Stomach (tissue), 9 donors: ENCODE results near the gene BACH1. TPM values are rescaled to one million over a fixed set of nuclear protein-coding genes. Genes with fewer than 3 reads are reported as not detected.

Source experiments
- DNase-seq, 2 donors: peaks; one replicate each; pipeline versions ENCODE4 v3.0.0 to v3.0.0-alpha.2; 2013 to 2019
- H3K27ac ChIP-seq, 5 donors: fragments of 200-600 bp in 4 of 5; sonication (generic) in 4 of 5; one replicate each; pipeline ENCODE4 v1.5.1; 2013 to 2019; ENCODE audit warnings: mild to moderate bottlenecking in 1 of 5, moderate library complexity in 1 of 5
- H3K27me3 ChIP-seq, 3 donors: fragments of 200-600 bp; sonication (generic); one replicate each; pipeline ENCODE4 v1.5.1; 2017 to 2019; ENCODE audit warnings: mixed run types in 1 of 3
- H3K36me3 ChIP-seq, 4 donors: fragments of 200-600 bp; sonication (generic); 1 replicate in 3 of 4; 2 replicates in 1 of 4; pipeline ENCODE4 v1.5.1; 2016 to 2019
- H3K4me1 ChIP-seq, 4 donors: fragments of 200-600 bp; sonication (generic); one replicate each; pipeline ENCODE4 v1.5.1; 2016 to 2019
- H3K4me3 ChIP-seq, 4 donors: fragments of 200-600 bp; sonication (generic) in 3 of 4; one replicate each; pipeline ENCODE4 v1.5.1; 2016 to 2019; ENCODE audit warnings: mild to moderate bottlenecking in 1 of 4
- H3K9me3 ChIP-seq, 4 donors: fragments of 200-600 bp; sonication (generic); one replicate each; pipeline ENCODE4 v1.5.1; 2016 to 2019
- EP300 ChIP-seq: sonication (generic); formaldehyde crosslinking; IDR thresholded peaks from one replicate; pipeline ENCODE4 v1.6.1; 2017; ENCODE audit warnings: antibody characterized with exemption
- POLR2A ChIP-seq, 4 donors: fragments of 450-650 bp; IDR thresholded peaks; one replicate each; pipeline ENCODE4 v1.6.1; 2016; ENCODE audit warnings: antibody characterized with exemption in 4 of 4, control low read depth in 2 of 4, mild to moderate bottlenecking in 1 of 4, moderate library complexity in 1 of 4
- POLR2AphosphoS5 ChIP-seq, 3 donors: sonication (generic); formaldehyde crosslinking; IDR thresholded peaks; one replicate each; pipeline ENCODE4 v1.6.1; 2016; ENCODE audit warnings: antibody characterized with exemption in 3 of 3
- WGBS, 5 donors: extraction: QIAGEN DNeasy Blood & Tissue Kit in 3 of 5; methylation state at CpG; one replicate each; pipeline versions ENCODE4 v1.1.5 to v1.1.7; 2013 to 2018; 5-methylcytosine and 5-hydroxymethylcytosine counted together
- intact Hi-C: fragments of 100-400 bp; cut with DNase I; formaldehyde crosslinking; loops from one replicate; pipeline ENCODE4 v1.15.1; 2023; ENCODE audit warnings: low total_unique reads
- polyA plus RNA-seq, 3 donors: library from polyadenylated mRNA; stranded (reverse); fragments of 200-250 nt; gene quantifications; one replicate each; pipeline ENCODE4 v1.2.3, GENCODE V29; 2013
- total RNA-seq, 5 donors: library from RNA; depleted of rRNA; stranded (reverse); fragments of >200 nt; gene quantifications; one replicate each; pipeline versions ENCODE4 v1.1.0 to v1.2.3, GENCODE V29; 2014 to 2016
- TF ChIP-seq, protein P1 (sequence below), 7 experiments: fragments of 450-650 bp in 4 of 7; fragments of 200-600 bp in 3 of 7; sonication (generic) in 3 of 7; IDR thresholded peaks; one replicate each; pipeline ENCODE4 v1.5.1; 2016 to 2019; ENCODE audit warnings: antibody characterized with exemption in 7 of 7, control low read depth in 2 of 7, mild to moderate bottlenecking in 1 of 7
- donor health status: healthy with polysubstance abuse.
- donor health status: Bipolar disorder and iron deficiency.
- donor health status: healthy.

BACH1 gene
- total and polyA plus RNA-seq, 8 donors = 4.2 to 107 (median 24.2) TPM

DNA sequence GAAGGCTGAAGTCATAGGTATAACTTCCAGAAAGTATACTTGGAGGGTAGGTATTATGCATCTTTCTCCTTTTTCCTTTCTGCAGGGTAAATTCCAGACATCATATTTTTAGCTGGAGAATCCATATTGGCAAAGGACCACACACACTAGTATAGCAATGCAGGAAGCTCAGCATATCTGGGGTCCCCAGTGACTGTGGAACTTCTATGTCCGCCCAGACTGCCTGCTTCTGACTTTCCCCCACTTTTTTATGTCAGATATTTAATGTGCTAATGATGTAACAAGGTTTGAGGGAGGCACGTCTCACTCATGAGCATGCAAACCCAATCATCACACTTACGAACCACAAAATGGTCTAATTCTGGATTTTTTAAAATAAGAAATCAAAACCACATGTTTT is 90.4 kb downstream of the BACH1 start:
- WGBS, 5 donors = 83 to 94% (median 94%) methylated on average over 3 of the region's 3 CpGs
- Histone ChIP-seq H3K4me1 (no peaks in the 10 kb centered on the region), H3K27me3 (no peaks in the 10 kb centered on the region), H3K27ac (no peak overlapping the region), H3K36me3 (no peaks in the 10 kb centered on the region), H3K4me3 (no peak overlapping the region), H3K9me3 (no peaks in the 10 kb centered on the region)
- no peak for DNase-seq
- TF ChIP-seq, protein P1, sequence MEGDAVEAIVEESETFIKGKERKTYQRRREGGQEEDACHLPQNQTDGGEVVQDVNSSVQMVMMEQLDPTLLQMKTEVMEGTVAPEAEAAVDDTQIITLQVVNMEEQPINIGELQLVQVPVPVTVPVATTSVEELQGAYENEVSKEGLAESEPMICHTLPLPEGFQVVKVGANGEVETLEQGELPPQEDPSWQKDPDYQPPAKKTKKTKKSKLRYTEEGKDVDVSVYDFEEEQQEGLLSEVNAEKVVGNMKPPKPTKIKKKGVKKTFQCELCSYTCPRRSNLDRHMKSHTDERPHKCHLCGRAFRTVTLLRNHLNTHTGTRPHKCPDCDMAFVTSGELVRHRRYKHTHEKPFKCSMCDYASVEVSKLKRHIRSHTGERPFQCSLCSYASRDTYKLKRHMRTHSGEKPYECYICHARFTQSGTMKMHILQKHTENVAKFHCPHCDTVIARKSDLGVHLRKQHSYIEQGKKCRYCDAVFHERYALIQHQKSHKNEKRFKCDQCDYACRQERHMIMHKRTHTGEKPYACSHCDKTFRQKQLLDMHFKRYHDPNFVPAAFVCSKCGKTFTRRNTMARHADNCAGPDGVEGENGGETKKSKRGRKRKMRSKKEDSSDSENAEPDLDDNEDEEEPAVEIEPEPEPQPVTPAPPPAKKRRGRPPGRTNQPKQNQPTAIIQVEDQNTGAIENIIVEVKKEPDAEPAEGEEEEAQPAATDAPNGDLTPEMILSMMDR (IDR thresholded peaks at IDR 0.05) = no peak
- TF ChIP-seq POLR2A (IDR thresholded peaks at IDR 0.05) (no peak), EP300 (no peak), POLR2AphosphoS5 (IDR thresholded peaks at IDR 0.05) (no peak)
- intact Hi-C loops = no loop called here

DNA sequence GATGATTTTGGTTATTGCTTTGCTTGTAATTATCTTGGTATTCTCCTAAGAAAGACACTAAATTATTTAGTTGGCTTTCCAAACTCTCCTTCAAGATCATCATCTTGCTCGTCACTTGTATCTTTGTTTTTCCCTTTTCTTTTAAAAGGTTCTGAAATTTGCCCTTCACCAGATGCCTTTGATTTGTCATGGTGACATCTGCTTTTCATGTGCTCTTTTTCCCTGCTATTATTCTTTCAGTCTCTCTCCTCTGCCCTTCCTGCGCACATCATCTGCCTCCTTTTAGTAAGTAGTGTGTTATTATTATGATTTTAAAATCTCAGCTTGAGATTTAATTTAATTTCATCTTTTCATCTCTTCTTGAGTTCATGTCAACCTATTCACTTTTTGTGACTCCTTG is 92.1 kb downstream of the BACH1 start:
- Histone ChIP-seq H3K27ac (no peak overlapping the region), H3K9me3 (no peaks in the 10 kb centered on the region), H3K27me3 (no peaks in the 10 kb centered on the region), H3K4me3 (no peak overlapping the region), H3K36me3 (no peaks in the 10 kb centered on the region), H3K4me1 (no peaks in the 10 kb centered on the region)
- WGBS, 5 donors = 91 to 98% (median 97%) methylated on average over 2 of the region's 2 CpGs
- TF ChIP-seq POLR2A (IDR thresholded peaks at IDR 0.05) = no peak
- no peak for TF ChIP-seq EP300
- TF ChIP-seq, protein P1 (IDR thresholded peaks at IDR 0.05) = no peak
- no peak for TF ChIP-seq POLR2AphosphoS5 (IDR thresholded peaks at IDR 0.05)
- intact Hi-C loops = no loop called here
- no peak for DNase-seq

DNA sequence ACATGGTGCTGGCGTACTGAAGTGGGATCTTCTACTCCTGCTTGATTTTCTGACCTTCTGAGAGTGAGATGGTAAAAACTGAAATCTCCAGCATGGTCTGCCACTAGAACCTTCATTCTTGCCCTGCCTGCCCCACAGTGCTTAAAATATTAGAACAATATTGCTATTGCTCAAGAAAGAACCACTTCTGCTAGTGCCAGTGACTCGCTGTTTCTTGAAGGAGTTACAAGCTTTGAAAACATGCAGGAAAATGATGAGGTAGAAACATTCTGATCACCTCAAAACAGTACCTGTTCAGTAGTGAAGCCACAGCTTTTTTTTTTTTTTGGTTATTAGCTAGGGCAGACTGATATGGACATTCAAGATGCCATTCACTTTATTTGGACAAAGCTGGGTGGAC is 95.3 kb downstream of the BACH1 start:
- no peak overlapping the region for H3K4me3 ChIP-seq
- WGBS, 5 donors = 86 to 98% (median 94%) methylated on average over 2 of the region's 2 CpGs
- intact Hi-C loops = no loop called here

More for the DNA sequence above, 95.3 kb downstream of the BACH1 start:
- Histone ChIP-seq H3K4me1 (no peaks in the 10 kb centered on the region), H3K36me3 (peaks cover 0 to 8% (median 0%) of the 10 kb centered on the region in 4 donors), H3K27me3 (no peaks in the 10 kb centered on the region), H3K9me3 (peaks cover 0 to 5% (median 0%) of the 10 kb centered on the region in 4 donors), H3K27ac (no peak overlapping the region)
- no peak for DNase-seq
- no peak for TF ChIP-seq EP300

Other genes starting within 250 kb of the BACH1 start
- gene CCT8, start 225.3 kb upstream of the BACH1 start, total RNA-seq = 100 to 1,000 TPM in 2 of 5 donors, 10 to 100 TPM in 3; 40.8 to 153 (median 94.9) TPM
- gene CCT8, start 225.3 kb upstream of the BACH1 start, polyA plus RNA-seq = 100 to 1,000 TPM in 2 of 3 donors, 10 to 100 TPM in 1; 93.0 to 128 (median 123) TPM
- gene MAP3K7CL, start 168.3 kb upstream of the BACH1 start, total RNA-seq = 10 to 100 TPM in 2 of 5 donors, 1 to 10 TPM in 2, under 1 TPM in 1; 0.58 to 19.2 (median 7.2) TPM
- gene MAP3K7CL, start 168.3 kb upstream of the BACH1 start, polyA plus RNA-seq = 1 to 10 TPM; 2.6 to 5.2 (median 2.7) TPM